ENCODE data around the gene IGF1R. TPM values are rescaled to one million over a fixed set of nuclear protein-coding genes. Genes with fewer than 3 reads are reported as not detected.

The IGF1R gene
- total and polyA plus RNA-seq, 2 of the 13 experiments (the other 11 are each of a cell fraction or from before 2014, with no cell fraction given), result 15.9 to 18.4 TPM

- TF ChIP-seq ZNF318 (CRISPR knock-in tag; IDR thresholded peaks at IDR 0.05) (no peak), ZKSCAN1 (IDR thresholded peaks at IDR 0.05; ENCODE audit: low read length) (no peak), MED8 (CRISPR knock-in tag; IDR thresholded peaks at IDR 0.05; ENCODE audit: insufficient replicate concordance) (no peak), ZMYM3 (CRISPR knock-in tag; IDR thresholded peaks at IDR 0.05) (no peak), PHF21A (CRISPR knock-in tag; IDR thresholded peaks at IDR 0.05) (no peak), ASH2L (IDR thresholded peaks at IDR 0.05; ENCODE audit: insufficient read length, low read depth, low read length) (no peak), PCBP2 (optimal IDR thresholded peaks at IDR 0.05; ENCODE audit: low read depth, low read length, poor library complexity, severe bottlenecking) (peak; percentile 73), PCBP1 (IDR thresholded peaks at IDR 0.05; ENCODE audit: borderline replicate concordance, low read depth, low read length) (peak; percentile 89; the same call in 1 of the 2 replicates), ZNF34 (CRISPR knock-in tag; IDR thresholded peaks at IDR 0.05; ENCODE audit: borderline replicate concordance) (no peak), ZBTB40 (IDR thresholded peaks at IDR 0.05) (no peak), ZBTB40 (CRISPR knock-in tag; IDR thresholded peaks at IDR 0.05) (no peak), NFKB2 (CRISPR knock-in tag; IDR thresholded peaks at IDR 0.05; ENCODE audit: borderline replicate concordance) (no peak)
These were observed 197.0 kb downstream of the IGF1R start (continued) for GRCh38 chr15:98845138-98845884.
